K562 treated with DMSO at 1 percent for 48 hours (cell line): ENCODE results near the gene HCRT. TPM values are rescaled to one million over a fixed set of nuclear protein-coding genes. Genes with fewer than 3 reads are reported as not detected.

Experiments used
- total RNA-seq: library from RNA; unstranded; fragments of 300-600 nt; gene quantifications from 2 replicates; pipeline ENCODE4 v1.2.3, GENCODE V29; 2022; ENCODE audit warnings: low replicate concordance; ENCODE audit errors: extremely low read depth

HCRT gene
- total RNA-seq, result not detected in 2 replicates

GRCh38 chr17:42184713-42185620, at the start of gene HCRT:
HCRT (minus strand) TSS chr17:42185452; CDS start chr17:42185365, 87 bp downstream.

GRCh38 chr17:42193969-42194899, 9.0 kb upstream of the HCRT start, which contains the start of gene GHDC:
GHDC (minus strand) TSS chr17:42194494; CDS start chr17:42193581, 913 bp downstream.

GRCh38 chr17:42180922-42181850, 4.1 kb downstream of the HCRT start, which contains the start of gene KCNH4:
KCNH4 (minus strand) TSS chr17:42181142; CDS start chr17:42180945, 197 bp downstream.

Other genes with a start within 250 kb of the HCRT start
- gene CNP, start 218.7 kb downstream of the HCRT start, total RNA-seq, result not detected in 2 replicates
- 468 TPM in 1 of 2 replicates, not detected in the other for gene DNAJC7, start 168.0 kb downstream of the HCRT start, total RNA-seq
- gene NKIRAS2, start 165.4 kb downstream of the HCRT start, total RNA-seq, result not detected in 2 replicates
- gene C17orf113, start 134.9 kb downstream of the HCRT start, total RNA-seq, result not detected in 2 replicates
- gene ZNF385C, start 87.0 kb downstream of the HCRT start, total RNA-seq, result not detected in 2 replicates
- not detected in 2 replicates for gene DHX58, start 72.7 kb downstream of the HCRT start, total RNA-seq
- gene KAT2A, start 64.1 kb downstream of the HCRT start, total RNA-seq, result not detected in 2 replicates
- not detected in 2 replicates for gene HSPB9, start 62.6 kb downstream of the HCRT start, total RNA-seq
- gene RAB5C, start 30.5 kb downstream of the HCRT start, total RNA-seq, result not detected in 2 replicates
- not detected in 2 replicates for gene KCNH4, start 4.3 kb downstream of the HCRT start, total RNA-seq
- gene GHDC, start 9.0 kb upstream of the HCRT start, total RNA-seq, result not detected in 2 replicates
- gene STAT5B, start 90.9 kb upstream of the HCRT start, total RNA-seq, result 69.5 TPM in 1 of 2 replicates, not detected in the other
- gene STAT5A, start 103.0 kb upstream of the HCRT start, total RNA-seq, result 406 TPM in 1 of 2 replicates, not detected in the other
- not detected in 2 replicates for gene STAT3, start 203.0 kb upstream of the HCRT start, total RNA-seq
- gene CAVIN1, start 237.8 kb upstream of the HCRT start, total RNA-seq, result not detected in 2 replicates